ENCODE data around the gene DBNL. TPM values are rescaled to one million over a fixed set of nuclear protein-coding genes. Genes with fewer than 3 reads are reported as not detected.

The DBNL gene
- total and polyA plus RNA-seq, 2 donors: 113 to 116 TPM

DNA sequence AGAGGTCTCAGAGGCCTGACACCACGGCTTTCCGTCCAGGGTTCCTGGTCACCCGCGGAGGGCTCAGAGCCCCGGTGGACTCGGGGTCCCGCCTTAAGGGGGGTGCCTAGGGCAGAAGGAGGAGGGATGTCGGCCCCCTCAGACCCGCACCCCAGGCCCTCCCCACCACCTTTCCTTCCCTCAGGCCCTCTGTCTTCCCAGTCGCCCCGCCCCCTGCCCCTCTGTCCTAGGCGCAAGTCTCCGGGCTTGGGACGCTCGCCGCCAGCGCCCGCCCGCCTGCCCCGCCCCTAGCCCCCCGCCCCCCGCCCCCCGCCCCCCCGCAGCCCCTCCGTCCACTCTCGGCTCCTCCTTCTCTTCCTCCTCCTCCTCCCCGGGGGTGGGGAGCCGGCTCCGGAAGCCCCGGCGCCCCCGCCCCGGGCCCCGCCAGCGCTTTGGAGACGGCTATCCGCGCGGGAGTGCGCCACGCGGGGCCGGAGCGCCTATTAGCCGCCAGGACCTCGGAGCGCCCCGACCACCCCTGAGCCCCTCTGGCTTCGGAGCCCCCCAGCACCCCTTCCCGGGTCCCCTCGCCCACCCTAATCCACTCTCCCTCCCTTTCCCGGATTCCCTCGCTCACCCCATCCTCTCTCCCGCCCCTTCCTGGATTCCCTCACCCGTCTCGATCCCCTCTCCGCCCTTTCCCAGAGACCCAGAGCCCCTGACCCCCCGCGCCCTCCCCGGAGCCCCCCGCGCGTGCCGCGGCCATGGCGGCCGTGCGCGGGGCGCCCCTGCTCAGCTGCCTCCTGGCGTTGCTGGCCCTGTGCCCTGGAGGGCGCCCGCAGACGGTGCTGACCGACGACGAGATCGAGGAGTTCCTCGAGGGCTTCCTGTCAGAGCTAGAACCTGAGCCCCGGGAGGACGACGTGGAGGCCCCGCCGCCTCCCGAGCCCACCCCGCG lies 59.7 kb downstream of the DBNL start, which contains the start of gene AEBP1:
TSS of gene AEBP1 (plus strand) at position 423 of the 937 bp plus-strand sequence. CDS start at position 744, 321 bp downstream.
- Histone ChIP-seq H3K27me3 (ENCODE audit: control insufficient read depth in 2 of 2, insufficient read depth in 1 of 2, low read length in 1 of 2) (peaks cover 0 to 8% of the 10 kb centered on the region in 2 donors), H3K4me3 (ENCODE audit: low read length in 2 of 2) (peak within 1 kb of the TSS; percentile 87 to 93), H3K36me3 (ENCODE audit: control insufficient read depth in 2 of 2, insufficient read depth in 2 of 2, low read length in 1 of 2) (peaks cover 28 to 37% of the 10 kb centered on the region in 2 donors), H3K27ac (ENCODE audit: low read depth in 1 of 2, low read length in 1 of 2) (peak within 1 kb of the TSS; percentile 80 to 100), H3K4me1 (ENCODE audit: control insufficient read depth in 2 of 2, insufficient read depth in 2 of 2, low read length in 2 of 2) (peaks cover 53 to 91% of the 10 kb centered on the region in 2 donors), H3K9me3 (ENCODE audit: control insufficient read depth in 2 of 2, insufficient read depth in 1 of 2, low read length in 1 of 2) (peaks cover 0 to 5% of the 10 kb centered on the region in 2 donors)
- WGBS: 3% methylated on average over 85 of the region's 87 CpGs
- DNase-seq (ENCODE audit: low read depth in 6 of 9, low spot score in 9 of 9): peak in 2 of 9 donors; percentile 63 to 78

DNA sequence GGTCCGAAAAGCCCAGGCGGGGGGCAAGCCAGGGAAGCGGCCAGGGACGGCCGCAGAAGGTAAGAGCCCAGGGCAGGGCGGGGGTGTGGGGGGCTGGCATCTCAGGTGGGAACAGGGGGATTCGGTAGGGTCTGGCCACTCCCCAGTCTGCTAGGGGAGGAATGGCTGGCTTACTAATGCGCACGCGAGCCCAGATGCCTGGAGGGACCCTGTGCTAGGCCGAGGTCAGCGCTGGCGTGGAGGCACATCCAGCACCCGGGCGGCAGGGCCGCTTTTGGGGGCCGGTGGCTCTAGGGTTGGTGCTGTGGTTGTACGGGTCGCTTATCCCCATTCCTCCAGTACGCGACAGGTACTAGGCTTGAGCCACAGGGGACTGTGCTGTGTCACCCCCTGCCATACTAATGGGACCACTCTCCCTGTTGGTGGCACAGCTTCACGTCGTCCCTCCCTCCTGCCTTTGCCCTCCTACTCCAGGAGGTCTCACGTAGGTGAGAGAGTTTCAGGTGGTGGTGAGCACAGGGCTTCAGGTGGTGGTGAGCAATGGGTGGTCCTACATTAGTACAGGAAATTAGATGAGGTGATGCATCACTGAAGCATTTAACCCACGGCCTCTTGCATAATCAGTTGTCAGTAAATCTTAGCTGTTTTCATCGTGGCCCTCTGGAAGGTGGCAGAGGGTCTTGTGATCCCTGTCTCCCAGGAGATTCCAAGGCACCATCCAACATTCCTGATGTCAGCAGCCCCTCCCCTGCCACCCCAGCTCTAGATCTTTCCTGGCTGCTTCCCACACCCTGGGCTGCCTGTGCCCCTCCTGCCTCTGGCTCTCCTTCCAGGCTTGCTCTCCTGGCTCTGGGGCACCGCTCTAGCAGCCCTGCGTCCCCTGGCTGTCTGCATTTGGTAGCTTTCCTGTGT lies 60.6 kb downstream of the DBNL start:
- Histone ChIP-seq H3K4me3 (ENCODE audit: low read length in 2 of 2) (peak overlapping the region; percentile 87 to 93), H3K36me3 (ENCODE audit: control insufficient read depth in 2 of 2, insufficient read depth in 2 of 2, low read length in 1 of 2) (peaks cover 37 to 46% of the 10 kb centered on the region in 2 donors), H3K9me3 (ENCODE audit: control insufficient read depth in 2 of 2, insufficient read depth in 1 of 2, low read length in 1 of 2) (peaks cover 0 to 5% of the 10 kb centered on the region in 2 donors), H3K27ac (ENCODE audit: low read depth in 1 of 2, low read length in 1 of 2) (peak overlapping the region; percentile 36 to 80), H3K27me3 (ENCODE audit: control insufficient read depth in 2 of 2, insufficient read depth in 1 of 2, low read length in 1 of 2) (peaks cover 0 to 8% of the 10 kb centered on the region in 2 donors), H3K4me1 (ENCODE audit: control insufficient read depth in 2 of 2, insufficient read depth in 2 of 2, low read length in 2 of 2) (peaks cover 46 to 90% of the 10 kb centered on the region in 2 donors)
- DNase-seq (ENCODE audit: low read depth in 6 of 9, low spot score in 9 of 9): peak in 1 of 9 donors; percentile 39
- WGBS: 32% methylated on average over 28 of the region's 28 CpGs

DNA sequence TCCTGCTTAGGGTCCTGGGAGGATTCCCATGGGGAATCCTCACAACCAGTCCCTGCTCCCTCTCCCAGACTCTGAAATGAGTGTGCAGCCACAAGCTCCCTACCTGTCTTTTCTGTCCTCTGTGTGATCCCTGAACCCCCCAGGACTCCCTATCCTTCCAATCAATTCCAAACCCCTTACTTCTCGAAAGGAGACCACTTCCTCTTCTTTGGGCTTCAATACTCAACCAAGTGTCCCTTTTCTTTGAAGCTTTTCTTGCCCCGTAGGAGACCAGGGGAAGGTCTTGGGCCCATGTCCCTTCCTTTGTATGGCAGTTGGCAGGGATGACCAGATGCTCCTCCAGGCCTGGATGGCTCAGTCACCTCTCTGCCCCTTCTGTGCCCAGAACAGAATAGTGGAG lies 61.3 kb downstream of the DBNL start:
- Histone ChIP-seq H3K4me1 (ENCODE audit: control insufficient read depth in 2 of 2, insufficient read depth in 2 of 2, low read length in 2 of 2) (peaks cover 44 to 87% of the 10 kb centered on the region in 2 donors), H3K36me3 (ENCODE audit: control insufficient read depth in 2 of 2, insufficient read depth in 2 of 2, low read length in 1 of 2) (peaks cover 44 to 54% of the 10 kb centered on the region in 2 donors), H3K27me3 (ENCODE audit: control insufficient read depth in 2 of 2, insufficient read depth in 1 of 2, low read length in 1 of 2) (peaks cover 0 to 8% of the 10 kb centered on the region in 2 donors), H3K27ac (ENCODE audit: low read depth in 1 of 2, low read length in 1 of 2) (peak overlapping the region in 1 of 2 donors; percentile 80), H3K4me3 (ENCODE audit: low read length in 2 of 2) (peak overlapping the region; percentile 87 to 93), H3K9me3 (ENCODE audit: control insufficient read depth in 2 of 2, insufficient read depth in 1 of 2, low read length in 1 of 2) (peaks cover 0 to 5% of the 10 kb centered on the region in 2 donors)
- WGBS: 43% methylated on average over 2 of the region's 2 CpGs
- no peak for DNase-seq (ENCODE audit: low read depth in 6 of 9, low spot score in 9 of 9)

DNA sequence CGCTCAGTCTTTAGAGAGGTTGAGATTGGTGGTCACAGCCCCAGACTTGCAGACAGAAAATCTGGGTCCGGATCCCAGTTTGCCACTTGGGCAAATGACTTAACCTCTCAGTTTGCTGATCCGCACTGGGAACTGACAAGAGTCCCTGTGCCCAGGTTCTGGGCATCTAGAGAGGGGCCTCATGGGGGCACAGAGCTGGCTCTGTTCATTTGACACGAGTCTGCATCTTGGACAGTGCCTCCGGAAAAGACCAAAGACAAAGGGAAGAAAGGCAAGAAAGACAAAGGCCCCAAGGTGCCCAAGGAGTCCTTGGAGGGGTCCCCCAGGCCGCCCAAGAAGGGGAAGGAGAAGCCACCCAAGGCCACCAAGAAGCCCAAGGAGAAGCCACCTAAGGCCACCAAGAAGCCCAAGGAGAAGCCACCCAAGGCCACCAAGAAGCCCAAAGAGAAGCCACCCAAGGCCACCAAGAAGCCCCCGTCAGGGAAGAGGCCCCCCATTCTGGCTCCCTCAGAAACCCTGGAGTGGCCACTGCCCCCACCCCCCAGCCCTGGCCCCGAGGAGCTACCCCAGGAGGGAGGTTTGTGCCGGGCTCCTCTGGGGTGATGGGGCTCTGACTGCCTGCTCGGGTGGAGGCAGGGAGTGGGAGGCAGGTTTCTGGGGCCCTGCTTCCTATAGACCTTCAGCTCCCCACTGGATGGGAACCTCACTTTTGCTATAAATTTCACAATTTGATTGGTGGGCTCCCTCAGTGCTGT lies 62.0 kb downstream of the DBNL start:
- peak overlapping the region in 1 of 2 donors; percentile 62 for H3K27ac ChIP-seq (ENCODE audit: low read depth in 1 of 2, low read length in 1 of 2)
- peaks cover 0 to 5% of the 10 kb centered on the region in 2 donors for H3K9me3 ChIP-seq (ENCODE audit: control insufficient read depth in 2 of 2, insufficient read depth in 1 of 2, low read length in 1 of 2)
- WGBS: 86% methylated on average over 10 of the region's 10 CpGs
- H3K4me1 ChIP-seq (ENCODE audit: control insufficient read depth in 2 of 2, insufficient read depth in 2 of 2, low read length in 2 of 2): peaks cover 38 to 80% of the 10 kb centered on the region in 2 donors
- DNase-seq (ENCODE audit: low read depth in 6 of 9, low spot score in 9 of 9): no peak
- H3K36me3 ChIP-seq (ENCODE audit: control insufficient read depth in 2 of 2, insufficient read depth in 2 of 2, low read length in 1 of 2): peaks cover 51 to 60% of the 10 kb centered on the region in 2 donors
- peak overlapping the region; percentile 87 to 93 for H3K4me3 ChIP-seq (ENCODE audit: low read length in 2 of 2)
- peaks cover 0 to 8% of the 10 kb centered on the region in 2 donors for H3K27me3 ChIP-seq (ENCODE audit: control insufficient read depth in 2 of 2, insufficient read depth in 1 of 2, low read length in 1 of 2)

DNA sequence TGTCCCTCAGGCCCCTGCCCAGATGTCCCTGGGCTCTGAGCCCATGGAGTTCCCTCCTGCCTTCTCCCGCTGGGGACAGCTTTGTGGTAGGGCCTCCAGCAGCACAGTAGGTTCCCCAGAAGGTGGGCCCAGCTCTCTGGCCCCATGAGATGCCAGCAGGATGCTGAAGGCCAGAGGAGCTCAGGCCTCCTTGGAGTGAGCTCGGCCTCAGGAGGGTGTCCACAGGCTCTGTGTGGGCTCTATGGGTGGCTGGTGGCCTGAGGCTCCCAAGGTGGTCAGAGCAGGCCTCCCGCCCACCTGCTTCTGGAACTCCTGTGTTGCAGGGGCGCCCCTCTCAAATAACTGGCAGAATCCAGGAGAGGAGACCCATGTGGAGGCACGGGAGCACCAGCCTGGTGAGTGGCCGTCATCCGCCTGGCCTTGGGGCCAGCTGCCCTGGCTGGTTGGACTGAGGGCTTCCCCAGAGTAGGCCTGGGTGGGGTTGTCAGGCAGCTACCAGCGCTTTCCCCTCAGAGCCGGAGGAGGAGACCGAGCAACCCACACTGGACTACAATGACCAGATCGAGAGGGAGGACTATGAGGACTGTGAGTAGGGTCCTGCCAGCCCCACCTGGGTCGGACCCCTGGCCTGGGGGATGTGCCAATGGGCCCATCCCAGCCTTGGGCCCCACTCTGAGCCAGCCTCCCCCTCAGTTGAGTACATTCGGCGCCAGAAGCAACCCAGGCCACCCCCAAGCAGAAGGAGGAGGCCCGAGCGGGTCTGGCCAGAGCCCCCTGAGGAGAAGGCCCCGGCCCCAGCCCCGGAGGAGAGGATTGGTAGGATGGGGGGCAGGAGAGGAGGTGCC lies 62.8 kb downstream of the DBNL start:
- DNase-seq (ENCODE audit: low read depth in 6 of 9, low spot score in 9 of 9): no peak
- WGBS: 96% methylated on average over 18 of the region's 18 CpGs
- H3K9me3 ChIP-seq (ENCODE audit: control insufficient read depth in 2 of 2, insufficient read depth in 1 of 2, low read length in 1 of 2): peaks cover 0 to 9% of the 10 kb centered on the region in 2 donors
- H3K27me3 ChIP-seq (ENCODE audit: control insufficient read depth in 2 of 2, insufficient read depth in 1 of 2, low read length in 1 of 2): peaks cover 0 to 8% of the 10 kb centered on the region in 2 donors
- H3K36me3 ChIP-seq (ENCODE audit: control insufficient read depth in 2 of 2, insufficient read depth in 2 of 2, low read length in 1 of 2): peaks cover 59 to 69% of the 10 kb centered on the region in 2 donors
- H3K4me3 ChIP-seq (ENCODE audit: low read length in 2 of 2): peak overlapping the region; percentile 87 to 93
- peaks cover 33 to 72% of the 10 kb centered on the region in 2 donors for H3K4me1 ChIP-seq (ENCODE audit: control insufficient read depth in 2 of 2, insufficient read depth in 2 of 2, low read length in 2 of 2)
- H3K27ac ChIP-seq (ENCODE audit: low read depth in 1 of 2, low read length in 1 of 2): peak overlapping the region; percentile 20 to 62

DNA sequence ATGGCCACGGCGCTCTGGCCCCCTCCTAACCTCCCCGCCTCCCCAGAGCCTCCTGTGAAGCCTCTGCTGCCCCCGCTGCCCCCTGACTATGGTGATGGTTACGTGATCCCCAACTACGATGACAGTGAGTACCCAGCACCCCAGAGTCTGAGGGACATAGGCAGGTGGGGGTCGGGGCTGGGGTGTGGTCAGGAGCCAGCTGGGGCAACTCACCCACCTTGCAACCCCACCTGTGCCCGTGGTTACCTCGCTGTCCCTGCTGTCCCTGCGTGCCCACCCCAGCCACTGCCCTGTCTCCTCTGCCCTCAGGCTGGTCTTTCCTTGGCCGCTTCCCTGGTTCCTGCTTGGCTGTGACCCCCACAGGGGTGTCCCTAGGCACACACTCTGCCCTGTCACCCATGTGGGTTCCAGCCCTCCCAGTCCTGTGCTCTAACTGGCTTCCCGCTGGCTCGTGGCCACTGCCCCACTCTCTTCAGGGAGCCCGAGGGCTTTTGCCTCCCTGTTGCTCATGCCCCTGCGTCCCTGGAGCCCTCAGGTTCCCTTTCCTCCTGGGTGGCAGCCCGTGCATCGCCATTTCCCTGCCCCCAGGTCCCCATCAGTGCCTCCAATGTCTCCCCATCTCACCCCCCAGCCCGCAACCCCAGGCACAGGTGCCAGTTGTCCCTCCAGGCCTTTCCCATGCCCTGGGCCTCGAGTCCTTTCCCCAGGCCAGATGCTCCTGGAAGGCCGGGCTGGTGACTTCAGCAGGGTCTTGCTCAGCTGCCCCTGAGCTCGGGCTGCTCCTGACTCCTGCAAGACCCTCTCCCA lies 63.7 kb downstream of the DBNL start:
- Histone ChIP-seq H3K4me1 (ENCODE audit: control insufficient read depth in 2 of 2, insufficient read depth in 2 of 2, low read length in 2 of 2) (peaks cover 25 to 63% of the 10 kb centered on the region in 2 donors), H3K27ac (ENCODE audit: low read depth in 1 of 2, low read length in 1 of 2) (peak overlapping the region; percentile 17 to 20), H3K4me3 (ENCODE audit: low read length in 2 of 2) (peak overlapping the region in 1 of 2 donors; percentile 8), H3K9me3 (ENCODE audit: control insufficient read depth in 2 of 2, insufficient read depth in 1 of 2, low read length in 1 of 2) (peaks cover 0 to 16% of the 10 kb centered on the region in 2 donors), H3K27me3 (ENCODE audit: control insufficient read depth in 2 of 2, insufficient read depth in 1 of 2, low read length in 1 of 2) (peaks cover 0 to 8% of the 10 kb centered on the region in 2 donors), H3K36me3 (ENCODE audit: control insufficient read depth in 2 of 2, insufficient read depth in 2 of 2, low read length in 1 of 2) (peaks cover 68 to 77% of the 10 kb centered on the region in 2 donors)
- 93% methylated on average over 21 of the region's 21 CpGs for WGBS
- DNase-seq (ENCODE audit: low read depth in 6 of 9, low spot score in 9 of 9): no peak

Data from thymus (tissue), 11 donors.